GM18858 (cell line): ENCODE results near the gene FAM151B.
A peak's percentile ranks its signal among the peaks of the same experiment; 100 is the strongest.
"Not testable (repeated sequence)": the region's sequence is repeated elsewhere in the genome, so short reads cannot be mapped to it uniquely, and the experiment has no call there.

Source experiments
- ATAC-seq: cut with Tn5 transposase; IDR thresholded peaks from one replicate; pipeline ENCODE4 v1.9.1; 2021; ENCODE audit not compliant: unreplicated experiment

The FAM151B gene

GRCh38 chr5:80487829-80488721 lies at the start of gene FAM151B:
Gene FAM151B, plus strand, starts transcription at chr5:80488100. Its CDS starts 24 bp downstream, at chr5:80488124.
- peak; percentile 77 for ATAC-seq

GRCh38 chr5:80438739-80439138 lies 49.2 kb upstream of the FAM151B start:
- no peak for ATAC-seq

- ATAC-seq, result no peak
Observed at GRCh38 chr5:80439213-80439612, 48.7 kb upstream of the FAM151B start.

GRCh38 chr5:80442742-80443141 lies 45.2 kb upstream of the FAM151B start:
- ATAC-seq, result no peak

GRCh38 chr5:80453366-80453765 lies 34.5 kb upstream of the FAM151B start:
- no peak for ATAC-seq

GRCh38 chr5:80463269-80463668 lies 24.6 kb upstream of the FAM151B start:
- ATAC-seq, result no peak

- ATAC-seq, result no peak
Observed at GRCh38 chr5:80466669-80467485, 21.0 kb upstream of the FAM151B start.

- no peak for ATAC-seq
Observed at GRCh38 chr5:80468131-80468530, 19.8 kb upstream of the FAM151B start.

- ATAC-seq, result not testable (repeated sequence)
Observed at GRCh38 chr5:80470631-80471030, 17.3 kb upstream of the FAM151B start.

- ATAC-seq, result no peak
Observed at GRCh38 chr5:80474929-80475328, 13.0 kb upstream of the FAM151B start.

- no peak for ATAC-seq
Observed at GRCh38 chr5:80479713-80480112, 8.2 kb upstream of the FAM151B start.

GRCh38 chr5:80480354-80480753 lies 7.5 kb upstream of the FAM151B start:
- ATAC-seq, result no peak

- ATAC-seq, result no peak
Observed at GRCh38 chr5:80481019-80481893, 6.6 kb upstream of the FAM151B start.

- ATAC-seq, result no peak
Observed at GRCh38 chr5:80482578-80482977, 5.3 kb upstream of the FAM151B start.

- no peak for ATAC-seq
Observed at GRCh38 chr5:80483636-80484232, 4.2 kb upstream of the FAM151B start.

GRCh38 chr5:80487444-80487828 lies 464 bp upstream of the FAM151B start:
- no peak for ATAC-seq

- ATAC-seq, result no peak
Observed at GRCh38 chr5:80491296-80491695, 3.4 kb downstream of the FAM151B start.

GRCh38 chr5:80492741-80493140 lies 4.8 kb downstream of the FAM151B start:
- ATAC-seq, result no peak

- ATAC-seq, result not testable (repeated sequence)
Observed at GRCh38 chr5:80493443-80493842, 5.5 kb downstream of the FAM151B start.

- no peak for ATAC-seq
Observed at GRCh38 chr5:80495891-80496290, 8.0 kb downstream of the FAM151B start.

GRCh38 chr5:80502800-80503199 lies 14.9 kb downstream of the FAM151B start:
- no peak for ATAC-seq
